ENCODE data around the gene TNFSF12.
"Not testable (repeated sequence)": the region's sequence is repeated elsewhere in the genome, so short reads cannot be mapped to it uniquely, and the experiment has no call there.

DNA sequence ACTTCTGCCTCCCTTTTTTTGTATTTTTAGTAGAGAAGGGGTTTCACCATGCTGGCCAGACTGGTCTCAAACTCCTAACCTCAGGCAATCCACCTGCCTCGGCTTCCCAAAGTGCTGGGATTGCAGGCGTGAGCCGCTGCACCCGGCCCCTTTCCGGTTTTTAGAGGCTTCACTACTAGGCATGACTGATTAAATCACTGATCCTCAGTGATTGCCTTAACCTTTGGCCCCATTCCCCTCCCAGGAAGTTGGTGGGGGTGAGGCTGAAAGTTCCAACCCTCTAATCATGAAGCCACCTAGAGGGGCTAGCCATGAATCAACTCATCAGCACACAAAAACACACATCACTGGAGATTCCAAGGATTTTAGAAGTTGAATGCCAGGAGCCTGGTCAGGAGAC, 48.7 kb downstream of the TNFSF12 start:
- TF ChIP-seq, protein P1, sequence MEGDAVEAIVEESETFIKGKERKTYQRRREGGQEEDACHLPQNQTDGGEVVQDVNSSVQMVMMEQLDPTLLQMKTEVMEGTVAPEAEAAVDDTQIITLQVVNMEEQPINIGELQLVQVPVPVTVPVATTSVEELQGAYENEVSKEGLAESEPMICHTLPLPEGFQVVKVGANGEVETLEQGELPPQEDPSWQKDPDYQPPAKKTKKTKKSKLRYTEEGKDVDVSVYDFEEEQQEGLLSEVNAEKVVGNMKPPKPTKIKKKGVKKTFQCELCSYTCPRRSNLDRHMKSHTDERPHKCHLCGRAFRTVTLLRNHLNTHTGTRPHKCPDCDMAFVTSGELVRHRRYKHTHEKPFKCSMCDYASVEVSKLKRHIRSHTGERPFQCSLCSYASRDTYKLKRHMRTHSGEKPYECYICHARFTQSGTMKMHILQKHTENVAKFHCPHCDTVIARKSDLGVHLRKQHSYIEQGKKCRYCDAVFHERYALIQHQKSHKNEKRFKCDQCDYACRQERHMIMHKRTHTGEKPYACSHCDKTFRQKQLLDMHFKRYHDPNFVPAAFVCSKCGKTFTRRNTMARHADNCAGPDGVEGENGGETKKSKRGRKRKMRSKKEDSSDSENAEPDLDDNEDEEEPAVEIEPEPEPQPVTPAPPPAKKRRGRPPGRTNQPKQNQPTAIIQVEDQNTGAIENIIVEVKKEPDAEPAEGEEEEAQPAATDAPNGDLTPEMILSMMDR (IDR thresholded peaks at IDR 0.05): not testable (repeated sequence)
- TF ChIP-seq POLR2A (IDR thresholded peaks at IDR 0.05): not testable (repeated sequence)
